HG03066 (cell line): Measurements from ENCODE around the gene ST7.

Experiments
- ATAC-seq: cut with Tn5 transposase; IDR thresholded peaks from one replicate; pipeline ENCODE4 v1.9.1; 2021; ENCODE audit warnings: low read depth; ENCODE audit not compliant: unreplicated experiment

Gene ST7

DNA sequence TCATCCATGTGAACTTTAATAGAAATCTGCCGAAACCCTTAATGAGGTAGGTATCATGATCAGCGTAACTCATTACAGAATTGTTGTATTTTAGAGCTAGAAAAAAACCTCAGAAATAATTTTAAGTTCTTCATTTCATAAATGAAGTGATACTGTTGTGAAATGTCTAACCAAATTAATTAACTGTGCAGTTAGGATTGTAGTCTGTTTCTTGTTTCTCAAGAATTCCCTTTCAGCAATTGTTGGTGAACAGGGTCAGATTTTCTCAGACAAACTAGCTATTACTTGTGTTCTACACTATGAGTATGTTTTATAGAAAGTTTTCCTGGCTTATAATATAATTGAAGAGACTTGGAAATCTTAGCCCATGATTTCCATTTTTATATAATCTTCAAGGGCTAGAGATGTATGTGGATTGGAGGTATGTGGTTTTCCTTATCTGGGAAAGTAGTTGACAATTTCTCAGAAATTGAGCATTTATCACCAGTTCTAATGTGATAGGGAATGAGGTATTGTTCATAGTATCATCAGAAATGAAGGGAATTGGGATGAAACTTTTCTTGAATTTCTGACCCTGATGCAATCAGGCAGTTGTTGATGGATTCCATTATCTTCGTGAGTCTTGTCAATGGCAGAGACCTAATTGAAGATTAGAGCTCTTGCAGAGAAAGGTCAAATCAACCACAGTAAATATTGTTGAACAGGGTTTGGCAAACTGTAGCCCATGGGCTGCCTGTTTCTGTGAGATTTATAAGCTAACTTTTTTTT, 55.0 kb downstream of the ST7 start:
- no peak for ATAC-seq

GRCh38 chr7:117008886-117009531, 55.7 kb downstream of the ST7 start:
- no peak for ATAC-seq

GRCh38 chr7:117009705-117010361, 56.5 kb downstream of the ST7 start:
- no peak for ATAC-seq

- ATAC-seq: peak; percentile 38
Observed at GRCh38 chr7:117010375-117011133, 57.3 kb downstream of the ST7 start.

- ATAC-seq: peak; percentile 68
Observed at GRCh38 chr7:117011419-117012260, 58.3 kb downstream of the ST7 start.

- peak; percentile 7 for ATAC-seq
Observed at GRCh38 chr7:117012284-117012683, 59.0 kb downstream of the ST7 start.

- no peak for ATAC-seq
Observed at GRCh38 chr7:117012696-117013095, 59.4 kb downstream of the ST7 start.

- ATAC-seq: no peak
Observed at GRCh38 chr7:117014099-117014656, 60.9 kb downstream of the ST7 start.

- peak; percentile 36 for ATAC-seq
Observed at GRCh38 chr7:117014673-117015133, 61.4 kb downstream of the ST7 start.

DNA sequence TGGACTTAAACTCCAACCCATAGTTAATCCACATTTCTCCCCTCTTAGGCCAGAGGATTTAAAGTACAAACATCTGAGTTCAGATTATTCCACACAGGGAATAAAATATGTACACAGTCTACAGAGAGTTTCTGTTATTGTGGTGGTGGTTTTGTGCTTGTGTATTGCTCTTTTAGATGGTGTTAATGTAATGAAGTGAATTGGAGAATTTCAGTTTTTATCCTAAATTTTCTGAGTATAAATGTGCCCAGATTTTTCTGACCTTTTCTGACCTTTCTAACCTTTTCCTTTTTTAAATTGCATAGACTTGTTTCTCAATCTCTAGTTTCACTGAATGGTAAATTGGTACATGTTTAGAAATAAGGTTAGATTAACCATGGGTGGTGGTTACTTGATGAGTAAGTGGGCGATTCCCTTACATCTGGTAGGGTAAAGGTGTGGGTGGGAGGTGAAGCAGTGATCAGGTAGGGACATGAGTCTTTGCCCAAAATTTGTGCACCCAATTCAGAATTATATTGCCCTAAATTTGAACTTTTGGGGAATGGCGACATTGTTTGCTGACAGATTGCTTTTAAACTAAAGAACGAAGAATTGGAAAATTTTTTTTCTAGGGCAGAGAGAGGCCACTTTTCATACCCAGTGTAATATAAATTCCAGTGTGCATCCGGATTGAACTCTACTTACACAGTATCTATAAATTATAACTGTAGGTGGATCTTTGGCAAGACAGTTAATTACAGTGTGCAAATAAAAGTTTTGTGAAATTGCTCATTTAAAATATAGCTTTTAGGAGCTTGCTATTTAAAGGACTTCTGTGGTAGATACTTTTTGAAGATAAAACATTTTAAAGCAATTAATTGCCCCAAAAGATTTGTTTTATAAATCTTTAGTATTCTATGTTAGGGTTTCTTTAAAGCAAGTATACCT, 62.2 kb downstream of the ST7 start:
- ATAC-seq: no peak

DNA sequence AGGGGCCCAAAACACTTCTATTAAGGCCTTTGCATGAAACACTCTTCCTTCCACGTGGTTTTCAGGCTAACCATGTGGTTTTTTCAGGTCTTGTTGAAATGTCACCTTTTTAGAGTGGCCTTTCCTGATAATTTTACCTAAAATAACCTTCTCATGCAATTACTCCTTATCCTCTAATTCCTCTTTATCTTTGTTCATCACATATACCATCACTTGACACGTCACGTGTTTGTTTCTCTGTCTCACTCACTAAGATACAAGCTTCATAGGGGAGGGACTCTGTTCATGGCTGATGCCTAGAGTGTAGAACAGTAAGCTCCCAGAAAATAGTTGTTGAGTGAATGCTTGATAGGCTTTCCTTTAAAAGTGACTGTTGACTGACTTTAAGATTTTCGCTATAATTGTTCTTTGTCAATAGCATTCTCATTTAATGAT, 63.7 kb downstream of the ST7 start:
- no peak for ATAC-seq

- ATAC-seq: no peak
Observed at GRCh38 chr7:117017702-117018266, 64.5 kb downstream of the ST7 start.

DNA sequence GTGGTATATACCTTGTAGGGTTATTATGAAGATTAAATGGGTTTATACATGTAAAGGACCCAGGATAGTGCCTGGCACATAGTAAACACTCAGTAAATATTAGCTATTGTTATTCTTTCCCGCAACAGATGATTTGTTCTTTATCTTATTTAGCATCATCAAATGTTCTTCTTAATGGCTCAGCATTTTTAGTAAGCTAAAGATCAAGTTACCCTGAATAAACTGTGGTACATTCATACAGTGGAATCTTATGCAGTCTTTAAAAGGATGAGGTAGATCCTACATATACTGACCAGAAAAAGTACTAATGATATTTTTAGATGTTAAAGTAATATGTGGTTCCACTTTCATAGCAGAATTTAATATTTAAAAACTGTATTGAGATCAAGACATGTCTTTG, 65.4 kb downstream of the ST7 start:
- no peak for ATAC-seq

DNA sequence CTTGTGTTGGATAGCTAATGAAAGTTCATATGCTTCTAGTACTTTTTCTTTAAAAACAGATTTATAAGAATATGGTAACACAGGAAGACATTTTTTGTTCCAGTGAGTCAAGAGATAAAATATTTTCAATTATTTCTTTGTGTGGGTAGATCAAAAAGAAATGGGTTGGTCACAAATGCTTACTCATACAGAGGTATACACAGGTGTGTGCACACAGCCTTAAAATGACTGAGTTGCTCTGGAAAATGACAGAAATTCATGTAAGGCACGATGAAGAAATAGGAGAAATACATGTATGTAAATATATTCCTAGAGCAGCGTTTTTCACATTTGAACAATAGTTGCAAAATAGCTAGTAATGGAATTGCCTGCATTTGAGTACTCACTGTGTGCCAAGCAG, 66.0 kb downstream of the ST7 start:
- no peak for ATAC-seq

DNA sequence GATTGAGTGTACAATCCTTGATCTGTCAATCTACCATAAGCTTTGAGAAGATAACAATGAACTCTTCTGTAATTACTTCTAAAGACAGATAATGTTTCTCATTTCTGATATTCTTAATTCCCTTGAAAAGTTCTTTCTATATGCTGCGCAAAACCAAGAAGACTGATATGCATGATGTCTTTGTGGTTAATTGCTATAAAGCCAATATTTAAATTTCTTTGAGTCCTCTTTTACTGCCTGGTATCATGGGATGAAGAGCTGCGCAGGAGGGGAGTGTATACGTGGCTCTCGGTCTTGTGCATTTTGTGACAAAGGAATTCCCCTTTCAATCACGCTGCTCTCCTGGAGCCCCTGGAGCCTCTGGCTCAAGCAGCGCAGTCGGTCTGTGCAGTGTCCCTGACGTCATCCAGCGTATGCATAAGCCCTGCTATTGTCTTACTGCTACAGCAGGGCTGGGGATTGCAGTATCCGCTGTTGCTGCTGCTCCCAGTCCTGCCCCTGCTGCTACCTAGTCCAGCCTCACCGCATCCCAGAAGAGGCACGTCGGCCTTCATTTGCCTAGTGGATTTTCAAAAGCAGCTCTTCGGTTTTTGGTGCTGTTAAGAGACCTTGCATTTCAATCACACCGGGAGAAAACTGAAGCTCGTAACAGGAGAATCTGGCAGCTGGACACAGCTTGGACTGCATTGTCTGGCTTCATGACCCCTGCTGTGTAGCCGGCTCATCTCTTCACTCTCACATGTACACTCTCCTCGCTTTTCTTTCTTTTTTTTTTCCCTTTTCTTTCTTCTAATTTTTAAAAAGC, 66.7 kb downstream of the ST7 start:
- no peak for ATAC-seq

GRCh38 chr7:117020591-117020973, 67.3 kb downstream of the ST7 start:
- no peak for ATAC-seq

GRCh38 chr7:117021366-117021765, 68.1 kb downstream of the ST7 start:
- no peak for ATAC-seq
